ENCODE results near the gene CLN5. TPM values are rescaled to one million over a fixed set of nuclear protein-coding genes. Genes with fewer than 3 reads are reported as not detected.
A peak's percentile ranks its signal among the peaks of the same experiment; 100 is the strongest.

CLN5 gene
- total RNA-seq, 3 donors from 2014 or later: 27.4 to 40.5 (median 32.4) TPM

GRCh38 chr13:76982061-76982460 is 9.8 kb upstream of the CLN5 start:
- Histone ChIP-seq H3K4me3 (no peak overlapping the region), H3K9me3 (no peaks in the 10 kb centered on the region), H3K27ac (no peak overlapping the region), H3K36me3 (no peaks in the 10 kb centered on the region), H3K27me3 (no peaks in the 10 kb centered on the region), H3K4me1 (no peaks in the 10 kb centered on the region)
- intact Hi-C loops (cut with DNase I; ENCODE audit: low total_unique reads): no loop called here
- DNase-seq (ENCODE audit: low spot score in 2 of 2): no peak
- TF ChIP-seq POLR2A (IDR thresholded peaks at IDR 0.05) (no peak), POLR2AphosphoS5 (IDR thresholded peaks at IDR 0.05) (no peak), CTCF (IDR thresholded peaks at IDR 0.05) (no peak)

GRCh38 chr13:76983676-76984075 is 8.2 kb upstream of the CLN5 start:
- H3K27me3 ChIP-seq: no peaks in the 10 kb centered on the region
- DNase-seq (ENCODE audit: low spot score in 2 of 2): no peak
- H3K36me3 ChIP-seq: no peaks in the 10 kb centered on the region
- no peak overlapping the region for H3K27ac ChIP-seq
- H3K4me1 ChIP-seq: no peaks in the 10 kb centered on the region
- no peak overlapping the region for H3K4me3 ChIP-seq
- no peaks in the 10 kb centered on the region for H3K9me3 ChIP-seq
- TF ChIP-seq POLR2AphosphoS5 (IDR thresholded peaks at IDR 0.05): no peak
- no peak for TF ChIP-seq CTCF (IDR thresholded peaks at IDR 0.05)
- TF ChIP-seq POLR2A (IDR thresholded peaks at IDR 0.05): no peak
- intact Hi-C loops (cut with DNase I; ENCODE audit: low total_unique reads): no loop called here

- Histone ChIP-seq H3K27ac (peak overlapping the region; percentile 96 to 98), H3K9me3 (no peaks in the 10 kb centered on the region), H3K27me3 (no peaks in the 10 kb centered on the region), H3K36me3 (no peaks in the 10 kb centered on the region), H3K4me1 (peaks cover 0 to 13% of the 10 kb centered on the region in 2 donors), H3K4me3 (peak overlapping the region; percentile 82 to 91 (median 86))
- intact Hi-C loops (cut with DNase I; ENCODE audit: low total_unique reads): no loop called here
- peak in 1 of 2 donors; percentile 46 for DNase-seq (ENCODE audit: low spot score in 2 of 2)
- TF ChIP-seq POLR2AphosphoS5 (IDR thresholded peaks at IDR 0.05) (no peak), POLR2A (IDR thresholded peaks at IDR 0.05) (no peak), CTCF (IDR thresholded peaks at IDR 0.05) (no peak)
These were observed 467 bp upstream of the CLN5 start for GRCh38 chr13:76991432-76991795.

- intact Hi-C loops (cut with DNase I; ENCODE audit: low total_unique reads): no loop called here
- H3K4me3 ChIP-seq: peak overlapping the region; percentile 82 to 91 (median 86)
- H3K9me3 ChIP-seq: no peaks in the 10 kb centered on the region
- H3K4me1 ChIP-seq: peaks cover 0 to 13% of the 10 kb centered on the region in 2 donors
- peak overlapping the region; percentile 96 to 98 for H3K27ac ChIP-seq
- DNase-seq (ENCODE audit: low spot score in 2 of 2): peak in 1 of 2 donors; percentile 40
- no peaks in the 10 kb centered on the region for H3K36me3 ChIP-seq
- no peak for TF ChIP-seq POLR2AphosphoS5 (IDR thresholded peaks at IDR 0.05)
- no peak for TF ChIP-seq CTCF (IDR thresholded peaks at IDR 0.05)
- no peak for TF ChIP-seq POLR2A (IDR thresholded peaks at IDR 0.05)
- H3K27me3 ChIP-seq: no peaks in the 10 kb centered on the region
These were observed 694 bp downstream of the CLN5 start for GRCh38 chr13:76992548-76993001.

GRCh38 chr13:76993021-76993420 is 1.1 kb downstream of the CLN5 start:
- DNase-seq (ENCODE audit: low spot score in 2 of 2): no peak
- Histone ChIP-seq H3K4me3 (peak overlapping the region; percentile 82 to 91 (median 86)), H3K27me3 (no peaks in the 10 kb centered on the region), H3K4me1 (peaks cover 0 to 13% of the 10 kb centered on the region in 2 donors), H3K27ac (peak overlapping the region; percentile 96 to 98), H3K36me3 (no peaks in the 10 kb centered on the region), H3K9me3 (no peaks in the 10 kb centered on the region)
- intact Hi-C loops (cut with DNase I; ENCODE audit: low total_unique reads): no loop called here
- TF ChIP-seq CTCF (IDR thresholded peaks at IDR 0.05) (no peak), POLR2AphosphoS5 (IDR thresholded peaks at IDR 0.05) (no peak), POLR2A (IDR thresholded peaks at IDR 0.05) (no peak)
